Measurements from ENCODE around the gene VPS35.

The VPS35 gene

GRCh38 chr16:46690281-46691178 is 1.6 kb upstream of the VPS35 start:
- TF ChIP-seq ATF2 (tag by site-specific recombination; IDR thresholded peaks at IDR 0.05; ENCODE audit: low read depth) (no peak), PRDM6 (tag by site-specific recombination; IDR thresholded peaks at IDR 0.05) (no peak), ZNF140 (tag by site-specific recombination; IDR thresholded peaks at IDR 0.05) (no peak), ZNF146 (tag by site-specific recombination; IDR thresholded peaks at IDR 0.05) (no peak), ZNF133 (tag by site-specific recombination; IDR thresholded peaks at IDR 0.05) (no peak), PRDM2 (tag by site-specific recombination; IDR thresholded peaks at IDR 0.05; ENCODE audit: borderline replicate concordance) (no peak), HOXC10 (CRISPR knock-in tag; IDR thresholded peaks at IDR 0.05) (no peak), ZNF211 (tag by site-specific recombination; IDR thresholded peaks at IDR 0.05; ENCODE audit: low read depth) (no peak), ZFP37 (tag by site-specific recombination; IDR thresholded peaks at IDR 0.05) (no peak), ZBTB21 (tag by site-specific recombination; IDR thresholded peaks at IDR 0.05) (no peak), ZNF362 (tag by site-specific recombination; IDR thresholded peaks at IDR 0.05) (no peak), EGR2 (tag by site-specific recombination; IDR thresholded peaks at IDR 0.05; ENCODE audit: low read depth) (no peak), SETDB1 (IDR thresholded peaks at IDR 0.05; ENCODE audit: insufficient read length, low read length) (no peak), ZNF76 (tag by site-specific recombination; IDR thresholded peaks at IDR 0.05; ENCODE audit: borderline replicate concordance, low read depth) (no peak), KLF17 (tag by site-specific recombination; IDR thresholded peaks at IDR 0.05) (no peak), ZNF223 (tag by site-specific recombination; IDR thresholded peaks at IDR 0.05) (no peak), PRDM4 (tag by site-specific recombination; IDR thresholded peaks at IDR 0.05) (no peak), IKZF3 (tag by site-specific recombination; IDR thresholded peaks at IDR 0.05) (no peak)
- ChIA-PET POLR2A (interaction anchor here (0.5 to 1.7 kb wide), 9 partner anchors 17 to 140 kb away, joined by 3 to 7 read pairs (median 4); partner anchors contain the start of gene C16orf87), CTCF (interaction anchor here (0.6 to 3.7 kb wide), 6 partner anchors 10 to 139 kb away, joined by 3 to 21 read pairs (median 3); no protein-coding TSS in a partner anchor)
- Histone ChIP-seq H3K9me3 (ENCODE audit: control insufficient read depth, insufficient read depth, low read depth, low read length) (no peaks in the 10 kb centered on the region), H3K36me3 (ENCODE audit: control insufficient read depth in 2 of 2, insufficient read depth in 1 of 2, low read length in 2 of 2) (peaks cover 18 to 41% of the 10 kb centered on the region in 2 experiments), H3K4me3 (ENCODE audit: low read depth, low read length) (peak overlapping the region; percentile 95), H3K4me1 (ENCODE audit: control insufficient read depth, insufficient read depth, low read length) (peaks cover 6% of the 10 kb centered on the region; the same call in 1 of the 2 replicates), H3K27ac (ENCODE audit: extremely low read depth, low read depth, low read length) (peak overlapping the region; percentile 81)
